ENCODE data around the gene OR51I2.

DNA sequence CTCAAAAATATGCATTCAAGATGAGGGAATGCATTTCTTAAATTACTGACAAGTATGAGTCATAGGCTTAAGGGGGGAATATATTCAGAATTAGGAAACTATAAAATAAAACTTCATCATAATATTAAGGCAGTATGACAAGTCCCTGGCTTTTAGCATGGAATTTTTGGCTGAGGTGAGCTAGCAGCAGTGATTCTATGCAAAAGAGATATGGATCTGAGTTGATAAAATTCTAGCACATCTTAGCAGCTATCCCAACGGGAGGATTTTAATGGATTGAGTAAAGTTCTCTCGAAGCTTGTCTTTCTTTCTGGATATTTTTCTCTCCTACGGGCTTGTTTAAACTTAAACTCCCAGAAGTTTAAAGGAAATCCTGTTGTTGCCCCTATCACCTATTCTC is 26.0 kb upstream of the OR51I2 start:
- TF ChIP-seq, protein P1, sequence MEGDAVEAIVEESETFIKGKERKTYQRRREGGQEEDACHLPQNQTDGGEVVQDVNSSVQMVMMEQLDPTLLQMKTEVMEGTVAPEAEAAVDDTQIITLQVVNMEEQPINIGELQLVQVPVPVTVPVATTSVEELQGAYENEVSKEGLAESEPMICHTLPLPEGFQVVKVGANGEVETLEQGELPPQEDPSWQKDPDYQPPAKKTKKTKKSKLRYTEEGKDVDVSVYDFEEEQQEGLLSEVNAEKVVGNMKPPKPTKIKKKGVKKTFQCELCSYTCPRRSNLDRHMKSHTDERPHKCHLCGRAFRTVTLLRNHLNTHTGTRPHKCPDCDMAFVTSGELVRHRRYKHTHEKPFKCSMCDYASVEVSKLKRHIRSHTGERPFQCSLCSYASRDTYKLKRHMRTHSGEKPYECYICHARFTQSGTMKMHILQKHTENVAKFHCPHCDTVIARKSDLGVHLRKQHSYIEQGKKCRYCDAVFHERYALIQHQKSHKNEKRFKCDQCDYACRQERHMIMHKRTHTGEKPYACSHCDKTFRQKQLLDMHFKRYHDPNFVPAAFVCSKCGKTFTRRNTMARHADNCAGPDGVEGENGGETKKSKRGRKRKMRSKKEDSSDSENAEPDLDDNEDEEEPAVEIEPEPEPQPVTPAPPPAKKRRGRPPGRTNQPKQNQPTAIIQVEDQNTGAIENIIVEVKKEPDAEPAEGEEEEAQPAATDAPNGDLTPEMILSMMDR (IDR thresholded peaks at IDR 0.05 in 2 of 3, conservative IDR thresholded peaks at IDR 0.05 in 1 of 3; ENCODE audit: borderline replicate concordance in 1 of 3, insufficient read depth in 1 of 3, low read depth in 2 of 3, low read length in 2 of 3) = no peak
- no peak for TF ChIP-seq POLR2AphosphoS5 (IDR thresholded peaks at IDR 0.05; ENCODE audit: low read depth, low read length)
- no peak for TF ChIP-seq TCF7L2 (IDR thresholded peaks at IDR 0.05; ENCODE audit: borderline replicate concordance, extremely low read depth, insufficient read depth, insufficient read length)
- TF ChIP-seq POLR2A (IDR thresholded peaks at IDR 0.05; ENCODE audit: borderline replicate concordance, extremely low read depth, insufficient read depth, insufficient read length) = no peak
- no peak for TF ChIP-seq JUND (IDR thresholded peaks at IDR 0.05)
- TF ChIP-seq EZH2phosphoT487 (IDR thresholded peaks at IDR 0.05; ENCODE audit: borderline replicate concordance) = no peak
- no peak for TF ChIP-seq EZH2 (IDR thresholded peaks at IDR 0.05)
- TF ChIP-seq EGR1 (IDR thresholded peaks at IDR 0.05; ENCODE audit: low read depth) = no peak
- no peak for TF ChIP-seq ZFX (IDR thresholded peaks at IDR 0.05)
- TF ChIP-seq ZNF274 (IDR thresholded peaks at IDR 0.05; ENCODE audit: low read depth, low read length) = no peak
- no peak for TF ChIP-seq YY1 (IDR thresholded peaks at IDR 0.05; ENCODE audit: extremely low read depth, insufficient replicate concordance, low read depth, low read length)

Data from HCT116 (cell line).